Lung (tissue), 12 donors: ENCODE data around the gene OR10AD1. TPM values are rescaled to one million over a fixed set of nuclear protein-coding genes. Genes with fewer than 3 reads are reported as not detected.

ENCODE experiments used
- ATAC-seq: fragments of 200-7000 bp; cut with Tn5 transposase; one replicate; pipeline ENCODE4 v1.9.1; 2020; ENCODE audit warnings: moderate number of reproducible peaks; ENCODE audit not compliant: insufficient read depth, low FRiP score
- DNase-seq, 3 donors: peaks; one replicate each; pipeline ENCODE4 v3.0.0-alpha.2; 2013 to 2017
- H3K27ac ChIP-seq, 2 donors: one replicate each; pipeline ENCODE4 v1.5.1; 2013; ENCODE audit warnings: mild to moderate bottlenecking in 2 of 2, moderate library complexity in 2 of 2, control low read depth in 1 of 2, inconsistent platforms in 1 of 2, low read depth in 1 of 2, low read length in 1 of 2
- H3K27me3 ChIP-seq, 3 donors: one replicate each; pipeline ENCODE4 v1.5.1; 2013; ENCODE audit warnings: low read length in 2 of 3; ENCODE audit not compliant: control insufficient read depth in 3 of 3, insufficient read depth in 3 of 3
- H3K36me3 ChIP-seq, 4 donors: one replicate each; pipeline ENCODE4 v1.5.1; 2013; ENCODE audit warnings: low read length in 4 of 4, mild to moderate bottlenecking in 1 of 4, moderate library complexity in 1 of 4; ENCODE audit not compliant: control insufficient read depth in 4 of 4, insufficient read depth in 4 of 4
- H3K4me1 ChIP-seq, 5 donors: one replicate each; pipeline ENCODE4 v1.5.1; 2013; ENCODE audit warnings: low read length in 5 of 5, mild to moderate bottlenecking in 2 of 5, moderate library complexity in 1 of 5; ENCODE audit not compliant: control insufficient read depth in 5 of 5, insufficient read depth in 5 of 5
- H3K4me3 ChIP-seq: one replicate; pipeline ENCODE4 v1.5.1; 2013; ENCODE audit warnings: mild to moderate bottlenecking, control low read depth, moderate library complexity
- H3K9ac ChIP-seq, 2 donors: one replicate each; pipeline ENCODE4 v1.5.1; 2013; ENCODE audit warnings: low read length in 2 of 2, control low read depth in 1 of 2; ENCODE audit not compliant: insufficient read depth in 1 of 2
- H3K9me3 ChIP-seq, 4 donors: one replicate each; pipeline ENCODE4 v1.5.1; 2013; ENCODE audit warnings: low read length in 3 of 4, mild to moderate bottlenecking in 1 of 4, moderate library complexity in 1 of 4; ENCODE audit not compliant: control insufficient read depth in 4 of 4, insufficient read depth in 3 of 4
- WGBS, 2 donors: extraction: QIAGEN DNeasy Blood & Tissue Kit; methylation state at CpG; one replicate each; pipeline ENCODE4 v1.1.7; 2013; 5-methylcytosine and 5-hydroxymethylcytosine counted together
- polyA plus RNA-seq, 2 donors: library from polyadenylated mRNA; stranded (reverse); fragments of 200-250 nt; gene quantifications; one replicate each; pipeline ENCODE4 v1.2.1, GENCODE V29; 2013
- total RNA-seq, 2 donors: library from RNA; depleted of rRNA in 1 of 2; stranded (reverse); fragments of >200 nt in 1 of 2; gene quantifications; one replicate each; pipeline ENCODE4 v1.2.1, GENCODE V29; 2014 to 2021
- TF ChIP-seq, protein P1 (sequence below): IDR thresholded peaks from 2 replicates; pipeline ENCODE4 v1.5.1; 2012; ENCODE audit warnings: mild to moderate bottlenecking; ENCODE audit errors: control extremely low read depth, extremely low read depth
- donor health status: control.
- donor health status: control.
- donor health status: Bipolar disorder and iron deficiency.
- donor health status: healthy.
- donor health status: DM: yes; HTN: yes; CAD: no.

OR10AD1 gene
- total and polyA plus RNA-seq, 4 donors: not detected

DNA sequence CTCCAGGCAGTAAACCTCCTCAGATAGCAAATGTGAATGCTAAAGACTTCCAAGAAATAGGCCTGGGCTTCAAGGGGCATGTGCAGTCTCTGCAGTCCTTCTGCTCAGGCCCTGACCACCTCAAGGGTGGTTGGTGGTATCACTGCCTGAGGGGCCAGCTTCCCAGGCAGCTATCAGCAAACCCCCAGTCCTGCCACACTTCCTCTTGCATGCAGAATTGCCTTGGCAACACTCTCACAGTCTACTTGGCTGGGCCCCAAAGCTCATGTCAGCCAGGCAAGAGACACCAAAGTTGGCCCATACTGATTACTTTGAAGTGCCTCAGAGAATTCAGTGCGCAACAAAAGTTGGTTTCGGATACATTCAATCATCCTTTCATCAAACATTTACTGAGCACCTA, 42.3 kb downstream of the OR10AD1 start:
- TF ChIP-seq, protein P1, sequence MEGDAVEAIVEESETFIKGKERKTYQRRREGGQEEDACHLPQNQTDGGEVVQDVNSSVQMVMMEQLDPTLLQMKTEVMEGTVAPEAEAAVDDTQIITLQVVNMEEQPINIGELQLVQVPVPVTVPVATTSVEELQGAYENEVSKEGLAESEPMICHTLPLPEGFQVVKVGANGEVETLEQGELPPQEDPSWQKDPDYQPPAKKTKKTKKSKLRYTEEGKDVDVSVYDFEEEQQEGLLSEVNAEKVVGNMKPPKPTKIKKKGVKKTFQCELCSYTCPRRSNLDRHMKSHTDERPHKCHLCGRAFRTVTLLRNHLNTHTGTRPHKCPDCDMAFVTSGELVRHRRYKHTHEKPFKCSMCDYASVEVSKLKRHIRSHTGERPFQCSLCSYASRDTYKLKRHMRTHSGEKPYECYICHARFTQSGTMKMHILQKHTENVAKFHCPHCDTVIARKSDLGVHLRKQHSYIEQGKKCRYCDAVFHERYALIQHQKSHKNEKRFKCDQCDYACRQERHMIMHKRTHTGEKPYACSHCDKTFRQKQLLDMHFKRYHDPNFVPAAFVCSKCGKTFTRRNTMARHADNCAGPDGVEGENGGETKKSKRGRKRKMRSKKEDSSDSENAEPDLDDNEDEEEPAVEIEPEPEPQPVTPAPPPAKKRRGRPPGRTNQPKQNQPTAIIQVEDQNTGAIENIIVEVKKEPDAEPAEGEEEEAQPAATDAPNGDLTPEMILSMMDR: no peak
- Histone ChIP-seq H3K9me3 (no peaks in the 10 kb centered on the region), H3K27ac (no peak overlapping the region), H3K27me3 (no peaks in the 10 kb centered on the region), H3K36me3 (peaks cover 0 to 3% (median 0%) of the 10 kb centered on the region in 4 donors), H3K4me3 (no peak overlapping the region), H3K4me1 (peaks cover 0 to 11% (median 3%) of the 10 kb centered on the region in 5 donors), H3K9ac (no peak overlapping the region)
- WGBS, 2 donors: 19 to 59% methylated on average over 2 of the region's 2 CpGs
- DNase-seq (peak; percentile 62 to 74 (median 73)), ATAC-seq (no peak)

DNA sequence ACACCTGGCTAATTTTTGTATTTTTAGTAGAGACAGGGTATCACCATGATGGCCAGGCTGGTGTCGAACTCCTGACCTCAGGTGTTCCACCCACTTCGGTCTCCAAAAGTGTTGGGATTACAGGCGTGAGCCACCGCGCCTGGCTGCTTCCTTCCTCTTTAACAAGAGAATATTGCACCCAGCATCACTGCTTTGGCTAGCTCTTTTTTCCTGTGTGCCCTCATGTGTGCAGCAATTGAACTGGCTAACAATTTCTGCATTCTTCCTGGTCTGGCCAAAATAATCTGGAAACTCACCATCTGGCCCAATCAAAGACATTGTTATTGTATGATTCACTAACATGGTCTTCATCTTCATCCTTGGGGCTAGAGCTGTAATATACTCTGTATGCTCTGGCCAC, 43.0 kb downstream of the OR10AD1 start:
- ATAC-seq (no peak), DNase-seq (no peak)
- H3K9me3 ChIP-seq: no peaks in the 10 kb centered on the region
- H3K27me3 ChIP-seq: no peaks in the 10 kb centered on the region
- peaks cover 0 to 11% (median 3%) of the 10 kb centered on the region in 5 donors for H3K4me1 ChIP-seq
- no peak overlapping the region for H3K9ac ChIP-seq
- H3K36me3 ChIP-seq: peaks cover 0 to 3% (median 0%) of the 10 kb centered on the region in 4 donors
- TF ChIP-seq, protein P1: no peak
- WGBS, 2 donors: 34 to 75% methylated on average over 5 of the region's 5 CpGs
- no peak overlapping the region for H3K27ac ChIP-seq
- no peak overlapping the region for H3K4me3 ChIP-seq

DNA sequence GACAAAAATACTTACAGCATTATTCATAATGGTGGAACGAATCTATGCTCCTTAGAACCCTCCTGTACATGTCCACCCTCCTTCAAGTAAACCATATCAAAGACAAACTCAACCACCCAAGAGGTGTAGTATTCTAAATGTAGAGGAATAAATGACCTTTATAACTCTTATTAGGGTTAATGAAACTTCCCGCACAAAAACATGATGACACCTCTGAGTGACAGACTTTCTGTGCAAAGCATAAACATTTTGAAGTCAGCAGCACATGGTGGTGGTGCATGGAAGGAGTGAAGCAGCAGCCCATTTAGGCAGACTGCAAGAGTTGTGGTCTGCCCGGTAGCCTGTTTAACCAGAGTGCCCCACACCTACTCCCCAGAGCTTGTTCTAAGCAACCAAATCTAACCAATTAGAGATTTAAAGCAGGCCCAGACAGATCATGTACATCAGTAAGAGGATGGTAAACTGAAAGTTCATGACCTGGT, 45.2 kb downstream of the OR10AD1 start:
- no peaks in the 10 kb centered on the region for H3K27me3 ChIP-seq
- H3K9ac ChIP-seq: peak overlapping the region in 1 of 2 donors; percentile 85
- peak overlapping the region; percentile 84 to 85 for H3K27ac ChIP-seq
- TF ChIP-seq, protein P1: no peak
- peaks cover 0 to 6% (median 2%) of the 10 kb centered on the region in 4 donors for H3K36me3 ChIP-seq
- no peak for DNase-seq
- 65% methylated on average over 3 of the region's 3 CpGs for WGBS, 2 donors
- no peak overlapping the region for H3K4me3 ChIP-seq
- peaks cover 0 to 11% (median 3%) of the 10 kb centered on the region in 5 donors for H3K4me1 ChIP-seq
- ATAC-seq: no peak
- no peaks in the 10 kb centered on the region for H3K9me3 ChIP-seq
